Colonic mucosa (tissue), 4 donors: ENCODE data around the gene KDM6B. TPM values are rescaled to one million over a fixed set of nuclear protein-coding genes. Genes with fewer than 3 reads are reported as not detected.

ENCODE experiments used
- DNase-seq: peaks from one replicate; pipeline ENCODE4 v3.0.0-alpha.2; 2020
- H3K27ac ChIP-seq: fragments of 200-600 bp; one replicate; pipeline ENCODE4 v1.8.0; 2021
- H3K27me3 ChIP-seq: fragments of 200-600 bp; one replicate; pipeline ENCODE4 v1.8.0; 2021
- H3K36me3 ChIP-seq: fragments of 200-600 bp; one replicate; pipeline ENCODE4 v1.8.0; 2021
- H3K4me1 ChIP-seq: fragments of 200-600 bp; one replicate; pipeline ENCODE4 v1.8.0; 2021; ENCODE audit warnings: mild to moderate bottlenecking
- H3K4me3 ChIP-seq: fragments of 200-600 bp; one replicate; pipeline ENCODE4 v1.8.0; 2021
- H3K9ac ChIP-seq, 2 donors: one replicate each; pipeline ENCODE4 v1.7.0; 2013; ENCODE audit warnings: control low read depth in 2 of 2, low read depth in 2 of 2, low read length in 2 of 2
- H3K9me3 ChIP-seq: fragments of 200-600 bp; one replicate; pipeline ENCODE4 v1.8.0; 2021
- intact Hi-C: fragments of 100-400 bp; cut with DNase I; formaldehyde crosslinking; loops from one replicate; pipeline ENCODE4 v1.14.1; 2022
- total RNA-seq, 2 donors: library from RNA; stranded (reverse); fragmentation: NEBNext Ultra II Directional in 1 of 2; extraction: Animal tissue kit (Norgen Biotek cat#: 25700) in 1 of 2; gene quantifications; one replicate each; pipeline ENCODE4 v1.2.1, GENCODE V29; 2021
- TF ChIP-seq, protein P1 (sequence below): fragments of 200-600 bp; IDR thresholded peaks from one replicate; pipeline ENCODE4 v1.8.0; 2022; ENCODE audit warnings: antibody characterized with exemption, mild to moderate bottlenecking
- donor health status: healthy.
- donor health status: DM: no; HTN: no; CAD: no.
- donor health status: DM: no; HTN: no; CAD: no.

KDM6B gene
- total RNA-seq, 2 donors from 2014 or later = 32.7 to 42.6 TPM

- TF ChIP-seq, protein P1, sequence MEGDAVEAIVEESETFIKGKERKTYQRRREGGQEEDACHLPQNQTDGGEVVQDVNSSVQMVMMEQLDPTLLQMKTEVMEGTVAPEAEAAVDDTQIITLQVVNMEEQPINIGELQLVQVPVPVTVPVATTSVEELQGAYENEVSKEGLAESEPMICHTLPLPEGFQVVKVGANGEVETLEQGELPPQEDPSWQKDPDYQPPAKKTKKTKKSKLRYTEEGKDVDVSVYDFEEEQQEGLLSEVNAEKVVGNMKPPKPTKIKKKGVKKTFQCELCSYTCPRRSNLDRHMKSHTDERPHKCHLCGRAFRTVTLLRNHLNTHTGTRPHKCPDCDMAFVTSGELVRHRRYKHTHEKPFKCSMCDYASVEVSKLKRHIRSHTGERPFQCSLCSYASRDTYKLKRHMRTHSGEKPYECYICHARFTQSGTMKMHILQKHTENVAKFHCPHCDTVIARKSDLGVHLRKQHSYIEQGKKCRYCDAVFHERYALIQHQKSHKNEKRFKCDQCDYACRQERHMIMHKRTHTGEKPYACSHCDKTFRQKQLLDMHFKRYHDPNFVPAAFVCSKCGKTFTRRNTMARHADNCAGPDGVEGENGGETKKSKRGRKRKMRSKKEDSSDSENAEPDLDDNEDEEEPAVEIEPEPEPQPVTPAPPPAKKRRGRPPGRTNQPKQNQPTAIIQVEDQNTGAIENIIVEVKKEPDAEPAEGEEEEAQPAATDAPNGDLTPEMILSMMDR = no peak
- intact Hi-C loops = loop anchor here (2.0 to 5.0 kb wide), 2 partner anchors 20 to 85 kb away; no protein-coding TSS in a partner anchor
- H3K4me1 ChIP-seq = peaks cover 11% of the 10 kb centered on the region
- H3K9me3 ChIP-seq = no peaks in the 10 kb centered on the region
- H3K4me3 ChIP-seq = no peak overlapping the region
- H3K36me3 ChIP-seq = no peaks in the 10 kb centered on the region
- H3K27me3 ChIP-seq = no peaks in the 10 kb centered on the region
- H3K9ac ChIP-seq = no peak overlapping the region
- H3K27ac ChIP-seq = no peak overlapping the region
- no peak for DNase-seq
These were observed 1.6 kb upstream of the KDM6B start for GRCh38 chr17:7832431-7832830.

DNA sequence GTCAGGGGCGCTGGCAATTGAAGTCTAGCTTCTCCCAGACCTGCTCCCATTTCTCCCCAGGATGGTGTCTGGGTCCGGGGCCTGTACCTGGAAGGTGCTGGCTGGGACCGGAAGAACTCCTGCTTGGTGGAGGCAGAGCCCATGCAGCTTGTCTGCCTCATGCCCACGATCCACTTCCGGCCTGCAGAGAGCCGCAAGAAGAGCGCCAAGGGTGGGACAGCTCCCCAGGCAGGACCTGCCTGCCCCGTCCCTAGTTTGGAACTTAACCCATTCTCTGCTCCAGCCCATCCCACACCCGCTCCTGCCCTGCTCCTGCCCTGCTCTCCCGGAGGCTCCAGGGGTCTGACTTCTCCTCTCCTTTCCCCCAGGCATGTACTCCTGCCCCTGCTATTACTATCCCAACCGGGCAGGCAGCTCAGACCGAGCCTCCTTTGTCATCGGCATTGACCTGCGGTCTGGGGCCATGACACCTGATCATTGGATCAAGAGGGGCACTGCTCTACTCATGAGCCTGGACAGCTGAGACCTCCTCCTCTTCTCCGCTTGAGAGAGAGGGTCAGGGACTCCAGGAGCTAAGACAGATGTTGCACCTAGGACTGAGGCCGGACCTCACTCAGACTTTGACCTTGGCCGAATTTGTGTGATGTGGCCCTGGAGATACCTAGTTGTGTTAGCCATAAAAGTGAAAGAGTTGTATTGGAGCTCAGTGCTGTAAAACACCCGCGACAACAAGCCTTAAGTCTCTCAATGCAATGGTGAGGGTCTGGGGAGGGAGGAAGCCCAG, 814 bp upstream of the KDM6B start:
- Histone ChIP-seq H3K4me1 (peaks cover 15% of the 10 kb centered on the region), H3K36me3 (no peaks in the 10 kb centered on the region), H3K4me3 (peak overlapping the region; percentile 77), H3K27me3 (no peaks in the 10 kb centered on the region), H3K9ac (peak overlapping the region; percentile 56 to 66), H3K27ac (peak overlapping the region; percentile 100), H3K9me3 (no peaks in the 10 kb centered on the region)
- TF ChIP-seq, protein P1 = no peak
- intact Hi-C loops = loop anchor here (2.0 to 5.0 kb wide), 2 partner anchors 20 to 86 kb away; no protein-coding TSS in a partner anchor
- DNase-seq = peak; percentile 24

- DNase-seq = peak; percentile 88
- H3K9me3 ChIP-seq = no peaks in the 10 kb centered on the region
- peaks cover 24% of the 10 kb centered on the region for H3K4me1 ChIP-seq
- TF ChIP-seq, protein P1 = no peak
- H3K36me3 ChIP-seq = no peaks in the 10 kb centered on the region
- H3K9ac ChIP-seq = peak overlapping the region; percentile 92 to 98
- H3K4me3 ChIP-seq = peak overlapping the region; percentile 77
- H3K27me3 ChIP-seq = no peaks in the 10 kb centered on the region
- H3K27ac ChIP-seq = peak overlapping the region; percentile 100
- intact Hi-C loops = loop anchor here (5.0 kb wide), 1 partner anchor 87 kb away; no protein-coding TSS in a partner anchor
These were observed 532 bp downstream of the KDM6B start for GRCh38 chr17:7834542-7834956.

- H3K4me3 ChIP-seq = peak overlapping the region; percentile 77
- H3K9ac ChIP-seq = peak overlapping the region; percentile 93 to 98
- no peaks in the 10 kb centered on the region for H3K27me3 ChIP-seq
- DNase-seq = peak; percentile 98
- no peaks in the 10 kb centered on the region for H3K36me3 ChIP-seq
- intact Hi-C loops = loop anchor here (5.0 kb wide), 1 partner anchor 88 kb away; no protein-coding TSS in a partner anchor
- TF ChIP-seq, protein P1 = peak; percentile 67
- no peaks in the 10 kb centered on the region for H3K9me3 ChIP-seq
- H3K27ac ChIP-seq = peak overlapping the region; percentile 100
- H3K4me1 ChIP-seq = peaks cover 28% of the 10 kb centered on the region
These were observed 1.2 kb downstream of the KDM6B start for GRCh38 chr17:7834957-7835813.
